Measurements from ENCODE around the gene PAQR8. TPM values are rescaled to one million over a fixed set of nuclear protein-coding genes. Genes with fewer than 3 reads are reported as not detected.

PAQR8 gene
- total RNA-seq, 4 donors from 2014 or later: 8.6 to 21.1 (median 14.2) TPM

GRCh38 chr6:52346503-52346902, 15.4 kb upstream of the PAQR8 start:
- TF ChIP-seq POLR2A (IDR thresholded peaks at IDR 0.05): no peak
- TF ChIP-seq EP300 (IDR thresholded peaks at IDR 0.05): no peak
- TF ChIP-seq POLR2AphosphoS5 (IDR thresholded peaks at IDR 0.05): no peak
- TF ChIP-seq, protein P1, sequence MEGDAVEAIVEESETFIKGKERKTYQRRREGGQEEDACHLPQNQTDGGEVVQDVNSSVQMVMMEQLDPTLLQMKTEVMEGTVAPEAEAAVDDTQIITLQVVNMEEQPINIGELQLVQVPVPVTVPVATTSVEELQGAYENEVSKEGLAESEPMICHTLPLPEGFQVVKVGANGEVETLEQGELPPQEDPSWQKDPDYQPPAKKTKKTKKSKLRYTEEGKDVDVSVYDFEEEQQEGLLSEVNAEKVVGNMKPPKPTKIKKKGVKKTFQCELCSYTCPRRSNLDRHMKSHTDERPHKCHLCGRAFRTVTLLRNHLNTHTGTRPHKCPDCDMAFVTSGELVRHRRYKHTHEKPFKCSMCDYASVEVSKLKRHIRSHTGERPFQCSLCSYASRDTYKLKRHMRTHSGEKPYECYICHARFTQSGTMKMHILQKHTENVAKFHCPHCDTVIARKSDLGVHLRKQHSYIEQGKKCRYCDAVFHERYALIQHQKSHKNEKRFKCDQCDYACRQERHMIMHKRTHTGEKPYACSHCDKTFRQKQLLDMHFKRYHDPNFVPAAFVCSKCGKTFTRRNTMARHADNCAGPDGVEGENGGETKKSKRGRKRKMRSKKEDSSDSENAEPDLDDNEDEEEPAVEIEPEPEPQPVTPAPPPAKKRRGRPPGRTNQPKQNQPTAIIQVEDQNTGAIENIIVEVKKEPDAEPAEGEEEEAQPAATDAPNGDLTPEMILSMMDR (IDR thresholded peaks at IDR 0.05): no peak
- 92% methylated on average over 1 to 2 of the region's 2 CpGs for WGBS, 2 donors (ENCODE audit: low coverage in 1 of 2)
- Histone ChIP-seq H3K27me3 (no peaks in the 10 kb centered on the region), H3K27ac (no peak overlapping the region), H3K4me3 (no peak overlapping the region), H3K9me3 (no peaks in the 10 kb centered on the region), H3K36me3 (no peaks in the 10 kb centered on the region), H3K4me1 (no peaks in the 10 kb centered on the region)
- ATAC-seq: no peak

GRCh38 chr6:52347818-52348217, 14.1 kb upstream of the PAQR8 start:
- no peak overlapping the region for H3K27ac ChIP-seq
- H3K9me3 ChIP-seq: no peaks in the 10 kb centered on the region
- ATAC-seq: no peak
- no peaks in the 10 kb centered on the region for H3K27me3 ChIP-seq
- H3K4me1 ChIP-seq: peaks cover 0 to 6% (median 6%) of the 10 kb centered on the region in 3 donors
- 78 to 100% methylated on average over 1 of the region's 1 CpG for WGBS, 2 donors (ENCODE audit: low coverage in 1 of 2)
- TF ChIP-seq POLR2AphosphoS5 (IDR thresholded peaks at IDR 0.05) (no peak), POLR2A (IDR thresholded peaks at IDR 0.05) (no peak), EP300 (IDR thresholded peaks at IDR 0.05) (no peak)
- TF ChIP-seq, protein P1 (IDR thresholded peaks at IDR 0.05): no peak
- H3K4me3 ChIP-seq: no peak overlapping the region
- H3K36me3 ChIP-seq: no peaks in the 10 kb centered on the region

DNA sequence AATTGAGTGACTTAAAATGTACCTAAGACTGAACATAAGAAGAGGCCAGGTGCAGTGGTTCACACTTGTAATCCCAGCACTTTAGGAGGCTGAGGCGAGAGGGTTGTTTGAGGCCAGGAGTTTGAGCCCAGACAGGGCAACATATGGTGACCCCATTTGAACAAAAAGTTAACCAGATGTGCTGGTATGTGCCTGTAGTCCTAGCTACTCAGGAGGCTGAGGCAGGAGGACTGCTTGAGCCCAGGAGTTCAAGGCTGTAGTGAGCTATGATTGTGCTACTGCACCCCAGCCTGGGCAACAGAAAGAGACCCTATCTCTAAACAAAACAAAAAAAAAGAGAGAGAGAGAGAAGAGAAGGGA, 10.1 kb upstream of the PAQR8 start:
- Histone ChIP-seq H3K4me1 (peaks cover 0 to 8% (median 6%) of the 10 kb centered on the region in 3 donors), H3K27me3 (no peaks in the 10 kb centered on the region), H3K36me3 (no peaks in the 10 kb centered on the region), H3K9me3 (no peaks in the 10 kb centered on the region), H3K27ac (peak overlapping the region in 1 of 4 donors; percentile 25), H3K4me3 (no peak overlapping the region)
- WGBS, 2 donors (ENCODE audit: low coverage in 1 of 2): 100% methylated on average over 1 of the region's 1 CpG
- ATAC-seq: no peak
- TF ChIP-seq POLR2AphosphoS5 (IDR thresholded peaks at IDR 0.05) (no peak), EP300 (IDR thresholded peaks at IDR 0.05) (no peak), POLR2A (IDR thresholded peaks at IDR 0.05) (no peak)
- TF ChIP-seq, protein P1 (IDR thresholded peaks at IDR 0.05): no peak

GRCh38 chr6:52352239-52353018, 9.5 kb upstream of the PAQR8 start:
- Histone ChIP-seq H3K4me1 (peaks cover 0 to 8% (median 6%) of the 10 kb centered on the region in 3 donors), H3K27ac (peak overlapping the region in 3 of 4 donors; percentile 12 to 47 (median 25)), H3K9me3 (no peaks in the 10 kb centered on the region), H3K4me3 (no peak overlapping the region), H3K27me3 (no peaks in the 10 kb centered on the region), H3K36me3 (no peaks in the 10 kb centered on the region)
- WGBS, 2 donors (ENCODE audit: low coverage in 1 of 2): 31 to 32% methylated on average over 3 to 5 of the region's 5 CpGs
- TF ChIP-seq EP300 (IDR thresholded peaks at IDR 0.05) (no peak), POLR2AphosphoS5 (IDR thresholded peaks at IDR 0.05) (peak; percentile 28), POLR2A (IDR thresholded peaks at IDR 0.05) (no peak)
- TF ChIP-seq, protein P1 (IDR thresholded peaks at IDR 0.05): no peak
- peak; percentile 77 for ATAC-seq

DNA sequence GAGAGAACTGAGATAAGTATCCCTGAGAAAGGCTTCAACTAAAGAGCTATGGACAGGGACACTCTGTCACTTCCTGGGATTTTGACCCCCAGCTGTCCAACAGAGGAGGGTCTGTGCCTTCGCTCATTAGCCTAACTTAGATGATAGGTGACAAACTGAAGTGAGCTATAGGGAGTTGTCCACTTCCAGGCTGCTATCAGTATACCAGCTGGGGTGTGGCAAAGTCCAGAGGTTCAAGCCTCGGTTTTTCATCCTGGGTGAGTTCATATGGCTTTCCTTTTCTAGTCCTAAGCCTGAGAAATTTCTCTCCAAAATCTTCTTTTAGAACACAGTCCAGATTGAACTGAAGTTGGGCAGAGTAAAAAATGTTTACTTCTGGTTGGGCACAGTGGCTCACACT, 5.9 kb upstream of the PAQR8 start:
- no peaks in the 10 kb centered on the region for H3K36me3 ChIP-seq
- H3K27me3 ChIP-seq: no peaks in the 10 kb centered on the region
- H3K9me3 ChIP-seq: no peaks in the 10 kb centered on the region
- peaks cover 0 to 33% (median 8%) of the 10 kb centered on the region in 3 donors for H3K4me1 ChIP-seq
- no peak for ATAC-seq
- H3K4me3 ChIP-seq: no peak overlapping the region
- no peak overlapping the region for H3K27ac ChIP-seq
- TF ChIP-seq POLR2A (IDR thresholded peaks at IDR 0.05): no peak
- TF ChIP-seq EP300 (IDR thresholded peaks at IDR 0.05): no peak
- TF ChIP-seq POLR2AphosphoS5 (IDR thresholded peaks at IDR 0.05): no peak
- TF ChIP-seq, protein P1 (IDR thresholded peaks at IDR 0.05): no peak
- 40% methylated on average over 2 of the region's 2 CpGs; no CpG with 5 or more reads in 1 of the 2 donors for WGBS, 2 donors (ENCODE audit: low coverage in 1 of 2)
